Gastrocnemius medialis (tissue), 4 donors: ENCODE results near the gene HLA-E. TPM values are rescaled to one million over a fixed set of nuclear protein-coding genes. Genes with fewer than 3 reads are reported as not detected.

Experiments
- ATAC-seq, 2 donors: fragments of 150-250 bp; one replicate each; pipeline ENCODE4 v1.9.1; 2016
- DNase-seq, 2 donors: peaks; one replicate each; pipeline ENCODE4 v3.0.0-alpha.2; 2019
- H3K27ac ChIP-seq, 4 donors: fragments of 200-600 bp; sonication (generic); 1 replicate in 1 of 4; 2 replicates in 3 of 4; pipeline ENCODE4 v1.5.1; 2016 to 2018; ENCODE audit warnings: mild to moderate bottlenecking in 2 of 4, moderate library complexity in 1 of 4
- H3K27me3 ChIP-seq, 3 donors: fragments of 200-600 bp; sonication (generic) in 2 of 3; 1 replicate in 1 of 3; 2 replicates in 2 of 3; pipeline versions ENCODE4 v1.5.1 to v1.6.0; 2016 to 2019; ENCODE audit warnings: mild to moderate bottlenecking in 1 of 3, moderate library complexity in 1 of 3
- H3K36me3 ChIP-seq, 2 donors: fragments of 200-600 bp; sonication (generic) in 1 of 2; one replicate each; pipeline ENCODE4 v1.5.1; 2017 to 2018
- H3K4me1 ChIP-seq, 2 donors: fragments of 200-600 bp; sonication (generic) in 1 of 2; one replicate each; pipeline ENCODE4 v1.5.1; 2016 to 2017; ENCODE audit warnings: mild to moderate bottlenecking in 2 of 2
- H3K4me3 ChIP-seq, 4 donors: fragments of 200-600 bp; sonication (generic) in 3 of 4; 1 replicate in 1 of 4; 2 replicates in 3 of 4; pipeline ENCODE4 v1.5.1; 2016 to 2019; ENCODE audit warnings: mild to moderate bottlenecking in 2 of 4
- H3K9me3 ChIP-seq, 3 donors: fragments of 200-600 bp; sonication (generic) in 2 of 3; 1 replicate in 1 of 3; 2 replicates in 2 of 3; pipeline ENCODE4 v1.5.1; 2016 to 2019
- POLR2A ChIP-seq, 2 donors: fragments of 450-650 bp; IDR thresholded peaks; one replicate each; pipeline ENCODE4 v1.6.1; 2017; ENCODE audit warnings: antibody characterized with exemption in 2 of 2, mild to moderate bottlenecking in 2 of 2, moderate library complexity in 2 of 2
- in situ Hi-C, 4 donors: fragments of 200-750 bp; cut with MboI; loops; one replicate each; pipeline versions ENCODE4 v1.15.0 to v1.8.0; 2017; ENCODE audit warnings: low sequenced_read_pairs in 4 of 4
- intact Hi-C: fragments of 100-400 bp; cut with DNase I; formaldehyde crosslinking; loops from one replicate; pipeline ENCODE4 v1.15.1; 2023; ENCODE audit warnings: low total_unique reads
- total RNA-seq, 4 donors: library from RNA; depleted of rRNA; stranded (reverse); fragments of >200 nt; gene quantifications; one replicate each; pipeline versions ENCODE4 v1.1.0 to v1.2.3, GENCODE V29; 2016
- TF ChIP-seq, protein P1 (sequence below), 5 experiments: fragments of 450-650 bp in 3 of 5; fragments of 200-600 bp in 2 of 5; sonication (generic) in 2 of 5; IDR thresholded peaks in 4 of 5; conservative IDR thresholded peaks in 1 of 5; 1 replicate in 4 of 5; 2 replicates in 1 of 5; pipeline ENCODE4 v1.5.1; 2016 to 2019; ENCODE audit warnings: antibody characterized with exemption in 5 of 5, mild to moderate bottlenecking in 3 of 5, moderate library complexity in 3 of 5

The HLA-E gene
- total RNA-seq, 4 donors from 2014 or later: 135 to 248 (median 157) TPM

DNA sequence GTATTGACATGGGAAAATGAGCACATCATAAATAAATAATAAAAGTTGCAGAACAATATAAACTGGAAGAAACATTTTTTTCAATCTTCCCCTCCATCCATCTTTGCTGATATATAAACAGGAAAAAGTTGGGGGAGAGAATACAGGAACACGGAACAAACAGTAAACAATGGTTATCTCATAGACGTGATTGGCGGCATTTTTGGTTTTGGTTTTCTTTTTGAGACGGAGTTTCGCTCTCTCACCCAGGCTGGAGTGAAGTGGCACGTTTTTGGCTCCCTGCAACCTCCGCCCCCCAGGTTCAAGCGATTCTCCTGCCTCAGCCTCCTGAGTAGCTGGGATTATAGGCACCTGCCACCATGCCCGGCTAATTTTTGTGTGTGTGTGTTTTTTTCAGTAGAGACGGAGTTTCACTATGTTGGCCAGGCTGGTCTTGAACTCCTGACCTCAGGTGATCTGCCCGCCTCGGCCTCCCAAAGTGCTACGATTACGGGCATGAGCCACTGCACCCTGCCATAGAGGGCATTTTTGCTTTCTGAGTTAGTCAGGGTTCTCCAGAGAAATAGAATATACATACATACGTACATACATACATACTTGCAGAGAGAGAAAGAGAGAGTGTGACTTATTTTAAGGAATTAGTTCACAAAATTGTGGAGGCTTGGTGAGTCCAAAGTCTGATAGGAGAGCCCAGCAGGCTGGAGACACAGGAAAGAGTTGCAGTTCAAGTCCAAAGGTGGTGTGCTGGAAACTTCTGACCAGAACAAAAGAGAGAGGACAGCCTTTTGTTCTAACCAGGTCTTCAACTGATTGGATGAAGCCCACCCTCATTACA, 44.4 kb downstream of the HLA-E start:
- no peaks in the 10 kb centered on the region for H3K9me3 ChIP-seq
- TF ChIP-seq POLR2A (IDR thresholded peaks at IDR 0.05): no peak
- TF ChIP-seq, protein P1, sequence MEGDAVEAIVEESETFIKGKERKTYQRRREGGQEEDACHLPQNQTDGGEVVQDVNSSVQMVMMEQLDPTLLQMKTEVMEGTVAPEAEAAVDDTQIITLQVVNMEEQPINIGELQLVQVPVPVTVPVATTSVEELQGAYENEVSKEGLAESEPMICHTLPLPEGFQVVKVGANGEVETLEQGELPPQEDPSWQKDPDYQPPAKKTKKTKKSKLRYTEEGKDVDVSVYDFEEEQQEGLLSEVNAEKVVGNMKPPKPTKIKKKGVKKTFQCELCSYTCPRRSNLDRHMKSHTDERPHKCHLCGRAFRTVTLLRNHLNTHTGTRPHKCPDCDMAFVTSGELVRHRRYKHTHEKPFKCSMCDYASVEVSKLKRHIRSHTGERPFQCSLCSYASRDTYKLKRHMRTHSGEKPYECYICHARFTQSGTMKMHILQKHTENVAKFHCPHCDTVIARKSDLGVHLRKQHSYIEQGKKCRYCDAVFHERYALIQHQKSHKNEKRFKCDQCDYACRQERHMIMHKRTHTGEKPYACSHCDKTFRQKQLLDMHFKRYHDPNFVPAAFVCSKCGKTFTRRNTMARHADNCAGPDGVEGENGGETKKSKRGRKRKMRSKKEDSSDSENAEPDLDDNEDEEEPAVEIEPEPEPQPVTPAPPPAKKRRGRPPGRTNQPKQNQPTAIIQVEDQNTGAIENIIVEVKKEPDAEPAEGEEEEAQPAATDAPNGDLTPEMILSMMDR (IDR thresholded peaks at IDR 0.05 in 4 of 5, conservative IDR thresholded peaks at IDR 0.05 in 1 of 5): no peak
- H3K36me3 ChIP-seq: no peaks in the 10 kb centered on the region
- H3K27me3 ChIP-seq: no peaks in the 10 kb centered on the region
- H3K27ac ChIP-seq: peak overlapping the region in 2 of 4 donors; percentile 48 to 52
- DNase-seq (no peak), ATAC-seq (no peak)
- H3K4me3 ChIP-seq: no peak overlapping the region
- intact Hi-C loops: no loop called here
- in situ Hi-C loops: loop anchor here in 3 of 4 donors (5.0 to 25.0 kb wide), 3 partner anchors 49 to 554 kb away; partner anchors contain the start of gene HLA-E (in 1 of the 3)
- H3K4me1 ChIP-seq: no peaks in the 10 kb centered on the region

DNA sequence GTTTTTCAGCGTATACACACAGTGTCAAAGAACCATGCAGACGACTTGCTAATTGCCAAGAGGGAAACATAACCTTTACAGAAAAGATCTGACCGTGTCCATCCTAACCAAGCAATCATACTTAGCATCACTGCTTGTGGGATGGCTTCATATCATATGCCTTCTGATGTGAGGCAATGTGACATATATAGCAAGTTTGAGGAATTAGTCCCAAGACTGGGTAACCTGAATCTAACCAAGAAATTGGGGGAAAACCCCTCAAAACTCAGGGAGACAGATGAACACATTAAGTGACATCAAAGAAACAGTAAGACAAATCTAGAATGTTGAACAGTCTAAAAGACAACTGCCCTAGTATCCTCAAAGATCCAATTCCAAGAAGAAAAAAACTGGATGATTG, 48.6 kb downstream of the HLA-E start:
- Histone ChIP-seq H3K9me3 (no peaks in the 10 kb centered on the region), H3K27me3 (no peaks in the 10 kb centered on the region), H3K4me1 (peaks cover 5 to 8% of the 10 kb centered on the region in 2 donors), H3K36me3 (no peaks in the 10 kb centered on the region), H3K4me3 (no peak overlapping the region), H3K27ac (no peak overlapping the region)
- intact Hi-C loops: no loop called here
- ATAC-seq (no peak), DNase-seq (no peak)
- in situ Hi-C loops: loop anchor here in 3 of 4 donors (10.0 to 25.0 kb wide), 2 partner anchors 53 to 549 kb away; partner anchors contain the start of gene HLA-E (in 1 of the 3)
- TF ChIP-seq, protein P1 (IDR thresholded peaks at IDR 0.05 in 4 of 5, conservative IDR thresholded peaks at IDR 0.05 in 1 of 5): no peak
- TF ChIP-seq POLR2A (IDR thresholded peaks at IDR 0.05): no peak

DNA sequence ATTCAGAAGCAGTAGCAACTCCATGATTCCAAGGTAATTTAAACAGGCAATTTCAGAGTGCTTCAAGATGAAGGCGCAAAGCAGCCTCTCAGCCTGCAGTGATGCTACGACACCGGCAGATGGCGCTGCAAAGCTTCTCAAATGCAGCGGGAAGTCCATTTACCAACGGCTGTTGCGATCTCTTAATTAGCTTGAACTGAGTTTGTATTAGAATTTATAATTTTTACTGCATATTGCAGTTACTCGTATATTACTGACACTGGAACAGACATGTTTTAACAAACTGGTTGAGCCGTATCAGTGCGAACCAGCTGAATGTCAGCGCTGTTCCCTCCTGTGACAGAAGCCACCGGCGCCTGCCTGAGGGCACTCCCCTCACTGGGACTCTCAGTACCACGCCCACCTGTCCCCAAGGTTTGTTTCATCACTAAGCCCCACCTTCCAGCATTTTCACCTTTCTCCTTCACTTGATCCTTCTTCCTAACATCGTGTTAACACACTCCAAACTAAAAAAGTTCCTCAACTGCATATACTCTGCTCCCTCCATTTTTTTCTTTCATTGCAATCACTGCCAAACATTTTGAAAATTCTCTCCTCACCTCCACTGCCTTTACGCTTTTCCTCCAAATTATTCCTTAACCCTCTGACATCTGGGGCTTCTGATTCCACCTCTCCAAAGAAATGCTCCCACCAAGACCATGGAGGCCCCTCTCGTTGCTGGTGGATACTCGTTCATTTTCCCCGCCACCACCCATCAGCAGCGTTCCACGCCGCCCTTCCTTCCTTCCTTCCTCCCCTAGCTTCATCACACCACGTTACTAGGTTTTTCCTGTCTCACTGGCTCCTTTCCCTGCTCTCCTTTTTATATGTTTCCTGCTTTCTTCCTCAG, 52.5 kb downstream of the HLA-E start:
- H3K36me3 ChIP-seq: peaks cover 0 to 5% of the 10 kb centered on the region in 2 donors
- H3K9me3 ChIP-seq: no peaks in the 10 kb centered on the region
- H3K4me1 ChIP-seq: peaks cover 5 to 13% of the 10 kb centered on the region in 2 donors
- TF ChIP-seq POLR2A (IDR thresholded peaks at IDR 0.05): peak in 1 of 2 donors; percentile 39
- TF ChIP-seq, protein P1 (IDR thresholded peaks at IDR 0.05 in 4 of 5, conservative IDR thresholded peaks at IDR 0.05 in 1 of 5): peak; percentile 84 to 97 (median 93)
- H3K4me3 ChIP-seq: peak overlapping the region; percentile 36 to 52 (median 40)
- H3K27me3 ChIP-seq: no peaks in the 10 kb centered on the region
- peak; percentile 45 to 64 for DNase-seq
- H3K27ac ChIP-seq: peak overlapping the region in 3 of 4 donors; percentile 48 to 59 (median 53)
- peak; percentile 78 to 90 for ATAC-seq
- in situ Hi-C loops: loop anchor here in 2 of 4 donors (5.0 to 25.0 kb wide), 2 partner anchors 59 to 546 kb away; no protein-coding TSS in a partner anchor
- intact Hi-C loops: loop anchor here (2.0 to 5.0 kb wide), 5 partner anchors 54 to 546 kb away; partner anchors contain the start of genes DHX16 and HLA-E

DNA sequence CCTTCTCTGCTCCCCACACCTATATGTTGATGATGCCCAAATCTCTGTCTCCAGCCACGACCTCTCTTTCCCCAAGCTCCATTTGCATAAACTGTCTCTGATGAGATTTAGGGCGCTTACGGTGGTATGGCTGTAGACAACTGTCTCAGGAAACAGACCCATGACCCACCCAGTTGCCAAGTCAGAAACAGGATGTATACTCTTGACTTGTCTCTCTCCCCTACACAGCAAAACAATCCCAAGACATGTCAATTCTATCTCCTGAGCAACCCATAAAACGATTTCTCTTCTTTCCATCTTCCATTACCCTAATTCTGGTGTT, 53.1 kb downstream of the HLA-E start:
- Histone ChIP-seq H3K27ac (peak overlapping the region in 3 of 4 donors; percentile 48 to 59 (median 53)), H3K4me3 (peak overlapping the region in 3 of 4 donors; percentile 36 to 52 (median 40)), H3K4me1 (peaks cover 5 to 13% of the 10 kb centered on the region in 2 donors), H3K9me3 (no peaks in the 10 kb centered on the region), H3K36me3 (peaks cover 0 to 9% of the 10 kb centered on the region in 2 donors), H3K27me3 (no peaks in the 10 kb centered on the region)
- DNase-seq: no peak
- TF ChIP-seq, protein P1 (IDR thresholded peaks at IDR 0.05 in 4 of 5, conservative IDR thresholded peaks at IDR 0.05 in 1 of 5): no peak
- TF ChIP-seq POLR2A (IDR thresholded peaks at IDR 0.05): no peak
- intact Hi-C loops: loop anchor here (5.0 kb wide), 4 partner anchors 55 to 545 kb away; partner anchors contain the start of genes DHX16 and HLA-E
- in situ Hi-C loops: loop anchor here in 2 of 4 donors (5.0 to 25.0 kb wide), 2 partner anchors 60 to 545 kb away; no protein-coding TSS in a partner anchor
- no peak for ATAC-seq
